GM12878 (cell line): ENCODE results near the gene WFDC6. TPM values are rescaled to one million over a fixed set of nuclear protein-coding genes. Genes with fewer than 3 reads are reported as not detected.

Experiments used
- ATAC-seq: fragments of 200-7000 bp; cut with Tn5 transposase; 3 replicates; pipeline ENCODE4 v1.9.1; 2020; ENCODE audit warnings: mild to moderate bottlenecking, moderate library complexity
- BruUV-seq: library from RNA; stranded (reverse); fragments of 400-500 nt; replicated peaks from 2 replicates; lab custom pipeline; 2021; lab: Mats Ljungman, UMichigan
- CTCF ChIA-PET: fragments of 300-600 bp; sonication (Branson Sonifier 250); formaldehyde crosslinking; extraction: SDS; loops from one replicate; lab custom pipeline; 2021; ENCODE audit warnings: inconsistent platforms; lab: Yijun Ruan, JAX
- POLR2A ChIA-PET: fragments of 350-600 bp; formaldehyde crosslinking; extraction: SDS; loops from one replicate; lab custom pipeline; 2021; ENCODE audit warnings: inconsistent platforms; lab: Charles Lee
- RAD21 ChIA-PET: fragments of 300-600 bp; sonication (Branson Sonifier 250); formaldehyde crosslinking; loops from one replicate; lab custom pipeline; 2023; ENCODE audit warnings: antibody characterized with exemption; ENCODE audit not compliant: unreplicated experiment; lab: Charles Lee
- SMC1A ChIA-PET: fragments of 300-600 bp; sonication (Branson Sonifier 250); formaldehyde crosslinking; loops from one replicate; lab custom pipeline; 2023; ENCODE audit not compliant: unreplicated experiment, uncharacterized antibody; lab: Charles Lee
- DNase-seq: peaks from one replicate; pipeline ENCODE4 v3.0.0-alpha.2; 2011; ENCODE audit warnings: low read depth, low spot score
- FAIRE-seq: peaks from 3 replicates; lab custom pipeline; 2011; peaks lifted over from hg19 to GRCh38; lab: Jason Lieb, UNC
- H2AFZ ChIP-seq: 2 replicates; pipeline ENCODE4 v1.6.0; 2011; ENCODE audit warnings: low read depth, low read length, control low read depth; ENCODE audit not compliant: control insufficient read depth
- H3K27ac ChIP-seq: 2 replicates; pipeline ENCODE4 v1.5.1; 2011; ENCODE audit warnings: control low read depth; ENCODE audit not compliant: control insufficient read depth, insufficient read depth
- H3K27me3 ChIP-seq, 2 experiments: replicated peaks in 1 of 2; 2 replicates each; pipeline versions ENCODE4 v1.6.0 to v1.6.1; 2011; ENCODE audit warnings: low read length in 1 of 2; ENCODE audit not compliant: control insufficient read depth in 2 of 2, insufficient read depth in 2 of 2
- H3K36me3 ChIP-seq, 2 experiments: 2 replicates each; pipeline ENCODE4 v1.5.1; 2011; ENCODE audit warnings: low read length in 1 of 2; ENCODE audit not compliant: control insufficient read depth in 2 of 2, insufficient read depth in 2 of 2
- H3K4me1 ChIP-seq: 2 replicates; pipeline ENCODE4 v1.6.1; 2011; ENCODE audit warnings: mild to moderate bottlenecking, low read length, moderate library complexity, mixed read lengths; ENCODE audit not compliant: control insufficient read depth, insufficient read depth
- H3K4me2 ChIP-seq: 2 replicates; pipeline ENCODE4 v1.6.0; 2011; ENCODE audit warnings: control low read depth; ENCODE audit not compliant: control insufficient read depth, insufficient read depth
- H3K4me3 ChIP-seq: fragments of 200-600 bp; sonication (generic); 2 replicates; pipeline ENCODE4 v1.5.1; 2016
- H3K79me2 ChIP-seq: 2 replicates; pipeline ENCODE4 v1.6.0; 2011; ENCODE audit warnings: low read length; ENCODE audit not compliant: control insufficient read depth, insufficient read depth
- H3K9ac ChIP-seq: 2 replicates; pipeline ENCODE4 v1.8.0; 2011; ENCODE audit warnings: low read length, control low read depth, mixed read lengths; ENCODE audit not compliant: control insufficient read depth, insufficient read depth
- H3K9me3 ChIP-seq: replicated peaks from 3 replicates; pipeline ENCODE4 v1.5.1; 2011; ENCODE audit warnings: mild to moderate bottlenecking, low read length; ENCODE audit not compliant: control insufficient read depth, insufficient read depth
- H4K20me1 ChIP-seq: 2 replicates; pipeline ENCODE4 v1.6.0; 2011; ENCODE audit not compliant: control insufficient read depth, insufficient read depth
- EED ChIP-seq: sonication (generic); IDR thresholded peaks from 2 replicates; pipeline ENCODE4 v1.6.1; 2016; ENCODE audit warnings: antibody characterized with exemption, low read depth
- GABPA ChIP-seq: IDR thresholded peaks from 2 replicates; pipeline ENCODE4 v1.6.1; 2014; ENCODE audit warnings: antibody characterized with exemption, low read depth, mild to moderate bottlenecking, inconsistent platforms
- HSF1 ChIP-seq: fragments of 150-350 bp; IDR thresholded peaks from 2 replicates; pipeline ENCODE4 v1.6.1; 2014; ENCODE audit warnings: mild to moderate bottlenecking, low read depth, low read length
- KAT2A ChIP-seq: conservative IDR thresholded peaks from 2 replicates; pipeline ENCODE4 v1.6.1; 2011; ENCODE audit warnings: low read depth, low read length; ENCODE audit not compliant: control insufficient read depth
- LARP7 ChIP-seq: fragments of 450-650 bp; IDR thresholded peaks from 2 replicates; pipeline ENCODE4 v1.6.1; 2017; ENCODE audit warnings: mild to moderate bottlenecking
- NFIC ChIP-seq: IDR thresholded peaks from 2 replicates; pipeline ENCODE4 v1.6.1; 2012; ENCODE audit warnings: low read depth, mild to moderate bottlenecking, inconsistent platforms, low read length, moderate library complexity
- NFYB ChIP-seq: IDR thresholded peaks from 2 replicates; pipeline ENCODE4 v1.6.1; 2011; ENCODE audit warnings: low read depth, mild to moderate bottlenecking, low read length, improper control_type of control experiment, moderate library complexity; ENCODE audit not compliant: insufficient read depth
- SIX5 ChIP-seq: IDR thresholded peaks from 2 replicates; pipeline ENCODE4 v1.6.1; 2011; ENCODE audit warnings: mild to moderate bottlenecking, low read depth, low read length, moderate library complexity; ENCODE audit not compliant: severe bottlenecking
- SPI1 ChIP-seq: IDR thresholded peaks from 2 replicates; pipeline ENCODE4 v1.6.1; 2011; ENCODE audit warnings: low read depth, mild to moderate bottlenecking, low read length, moderate library complexity, borderline replicate concordance; ENCODE audit not compliant: insufficient read depth
- ZBTB33 ChIP-seq: fragments of 450-650 bp; IDR thresholded peaks from 2 replicates; pipeline ENCODE4 v1.6.1; 2017; ENCODE audit warnings: mild to moderate bottlenecking
- ZNF592 ChIP-seq: fragments of 450-650 bp; IDR thresholded peaks from 2 replicates; pipeline ENCODE4 v1.6.1; 2017; ENCODE audit warnings: mild to moderate bottlenecking, moderate library complexity
- WGBS: methylation state at CpG from one replicate; pipeline ENCODE4 v1.1.6; 2016; ENCODE audit warnings: low lambda C conversion rate; ENCODE audit not compliant: insufficient replicate concordance, insufficient coverage; ENCODE audit errors: missing lambda C conversion rate; 5-methylcytosine and 5-hydroxymethylcytosine counted together
- in situ Hi-C: fragments of 300-500 bp; cut with MboI; formaldehyde crosslinking; loops from 9 replicates; pipeline ENCODE4 v1.14.3; 2018; ENCODE audit warnings: mixed read lengths
- intact Hi-C: fragments of 100-400 bp; cut with micrococcal nuclease; formaldehyde crosslinking; loops from one replicate; pipeline ENCODE4 v1.14.2; 2022; ENCODE audit not compliant: unreplicated experiment
- polyA plus RNA-seq, 11 experiments: library from polyadenylated mRNA; depleted of rRNA in 4 of 11; unstranded in 6 of 11; stranded (reverse) in 5 of 11; fragments of >200 nt; fragmentation: Nextera tagmentation in 4 of 11; fragmentation: Illumina TruSeq in 1 of 11; extraction: Ambion mirVana in 4 of 11; extraction: Trizol in 1 of 11; gene quantifications; 1 replicate in 1 of 11; 2 replicates in 10 of 11; pipeline versions ENCODE4 v1.2.1 to v1.2.3, GENCODE V29; 2011 to 2016; ENCODE audit warnings: inconsistent platforms in 2 of 11, missing spikeins in 2 of 11, low read depth in 1 of 11
- total RNA-seq, 4 experiments: library from RNA; depleted of rRNA in 3 of 4; stranded (reverse); fragments of >200 nt in 3 of 4; fragmentation: Illumina TruSeq in 1 of 4; extraction: Trizol in 1 of 4; gene quantifications; 2 replicates each; pipeline versions ENCODE4 v1.2.1 to v1.2.3, GENCODE V29; 2013 to 2021

The WFDC6 gene
- total and polyA plus RNA-seq, 10 of the 15 experiments (the other 5 are each of a cell fraction or from before 2014, with no cell fraction given): not detected

- no peak for TF ChIP-seq ZNF592
Measured at GRCh38 chr20:45555198-45555597, 15.9 kb upstream of the WFDC6 start (continued).

GRCh38 chr20:45552456-45552855 is 13.2 kb upstream of the WFDC6 start:
- Histone ChIP-seq H3K9ac (no peak overlapping the region), H2AFZ (no peak overlapping the region), H3K4me1 (no peaks in the 10 kb centered on the region), H3K27me3 (no peaks in the 10 kb centered on the region; a peak in 1 of 4 replicates), H3K79me2 (no peaks in the 10 kb centered on the region), H3K36me3 (no peaks in the 10 kb centered on the region), H4K20me1 (no peaks in the 10 kb centered on the region), H3K4me2 (no peak overlapping the region), H3K27ac (no peak overlapping the region), H3K9me3 (no peaks in the 10 kb centered on the region), H3K4me3 (no peak overlapping the region)
- ATAC-seq: no peak
- WGBS: 11% methylated on average over 2 of the region's 2 CpGs
- intact Hi-C loops: no loop called here
- ChIA-PET RAD21 (no interaction called here), POLR2A (no interaction called here), CTCF (no interaction called here), SMC1A (no interaction called here)
- no peak for DNase-seq
- no TSS peak for BruUV-seq
- in situ Hi-C loops: no loop called here
- FAIRE-seq: no peak
- TF ChIP-seq ZBTB33 (no peak), KAT2A (no peak), GABPA (no peak), SPI1 (no peak), SIX5 (no peak), ZNF592 (no peak), HSF1 (no peak), LARP7 (no peak), NFYB (no peak), EED (no peak), NFIC (no peak)
